GM18499 (cell line): Measurements from ENCODE around the gene ARMC7.
"Not testable (repeated sequence)": the region's sequence is repeated elsewhere in the genome, so short reads cannot be mapped to it uniquely, and the experiment has no call there.

Experiments used
- ATAC-seq: cut with Tn5 transposase; IDR thresholded peaks from one replicate; pipeline ENCODE4 v1.9.1; 2021; ENCODE audit warnings: moderate number of reproducible peaks; ENCODE audit not compliant: insufficient read depth, unreplicated experiment

The ARMC7 gene

DNA sequence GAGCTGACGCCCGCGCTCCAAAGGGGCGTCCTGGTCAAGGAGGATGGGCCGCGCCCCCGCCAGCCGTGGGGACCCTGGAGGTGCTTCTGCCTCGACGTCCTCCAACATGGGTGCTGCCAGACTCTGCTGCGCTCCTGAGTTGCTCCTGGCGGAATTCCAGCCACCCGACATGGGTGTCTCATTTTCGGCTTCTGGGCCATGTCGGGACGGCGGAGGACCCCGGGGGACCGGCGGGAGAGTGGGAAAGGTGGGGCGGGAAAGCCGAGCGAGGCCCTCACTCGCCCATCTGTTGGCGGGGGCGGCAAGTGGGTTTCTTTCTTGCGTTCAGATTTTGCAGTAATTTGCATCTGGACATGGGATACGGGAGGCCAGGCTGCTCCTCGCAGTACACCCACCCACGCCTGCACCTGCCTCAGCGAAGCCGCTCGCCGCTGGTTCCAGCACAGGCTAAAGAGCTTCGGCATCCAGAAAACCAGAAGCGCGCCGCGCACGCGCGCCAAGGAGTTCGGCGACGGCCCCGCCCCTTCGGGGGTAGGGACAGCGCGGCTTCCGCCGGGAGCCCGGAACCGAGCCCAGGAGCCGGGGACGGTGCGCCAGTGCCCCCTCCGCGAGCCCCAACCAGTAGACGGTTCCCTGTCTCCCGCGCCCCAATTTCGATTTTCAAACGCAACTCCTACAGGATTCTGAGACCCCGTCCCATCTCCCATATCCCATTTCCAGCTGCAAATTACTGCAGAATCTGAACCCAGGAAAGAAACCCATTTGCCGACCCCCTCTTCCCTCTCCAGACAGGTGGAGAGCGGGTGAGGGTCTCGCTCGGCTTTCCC, at the start of gene ARMC7:
ARMC7 (plus strand) TSS at position 563 of the 827 bp plus-strand sequence. CDS start 320 bp downstream, outside the sequence.
- ATAC-seq = no peak

DNA sequence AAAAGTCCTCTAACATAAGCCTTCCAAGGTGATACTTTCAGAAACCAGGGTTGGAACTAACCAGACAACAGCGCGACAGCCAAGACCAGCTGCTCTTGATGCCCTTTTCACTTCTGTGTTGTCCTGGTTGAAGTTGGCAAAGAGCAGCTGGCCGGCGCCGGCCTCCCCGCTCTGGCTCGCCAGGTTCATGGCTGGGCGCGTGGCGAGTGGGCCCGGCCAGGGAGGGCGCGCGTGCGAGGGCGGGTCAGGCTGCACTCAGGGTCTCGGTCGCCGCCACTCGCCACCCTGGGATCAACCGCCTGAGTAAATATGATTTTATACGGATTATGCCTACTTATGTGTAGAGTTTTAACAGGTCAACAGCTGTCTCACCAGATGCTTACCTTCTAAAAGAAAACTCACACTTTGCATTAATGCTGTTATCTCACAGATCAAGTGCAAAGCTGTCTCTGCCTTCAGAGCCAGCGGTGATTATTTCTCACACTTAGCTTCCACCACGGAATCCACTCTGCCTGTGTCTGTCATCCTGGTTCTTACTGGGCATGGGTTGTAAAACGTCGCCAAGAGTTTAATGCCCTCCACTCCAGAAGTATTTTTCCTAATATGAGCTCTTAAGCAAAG, 49.2 kb upstream of the ARMC7 start:
- no peak for ATAC-seq

GRCh38 chr17:75061055-75061438, 48.7 kb upstream of the ARMC7 start:
- no peak for ATAC-seq

DNA sequence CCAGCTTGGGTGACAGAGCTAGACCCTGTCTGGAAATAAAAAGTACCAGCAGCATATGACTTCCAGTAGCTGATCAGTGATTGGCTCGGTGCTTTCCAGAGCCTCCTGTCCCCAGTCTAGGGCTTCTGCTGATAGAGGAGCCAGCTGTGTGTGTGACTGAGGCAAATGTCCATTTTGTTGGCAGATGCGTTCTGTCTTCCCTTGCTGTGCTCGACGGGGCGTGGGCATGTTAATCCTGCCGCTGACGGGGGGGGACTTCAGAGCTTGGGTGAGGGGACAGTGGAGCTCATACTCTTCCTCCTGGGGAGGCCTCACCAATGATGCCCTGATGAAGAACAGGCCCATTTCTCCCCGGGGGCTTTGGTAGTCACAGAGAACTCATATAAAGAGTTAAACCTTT, 48.2 kb upstream of the ARMC7 start:
- ATAC-seq = no peak

DNA sequence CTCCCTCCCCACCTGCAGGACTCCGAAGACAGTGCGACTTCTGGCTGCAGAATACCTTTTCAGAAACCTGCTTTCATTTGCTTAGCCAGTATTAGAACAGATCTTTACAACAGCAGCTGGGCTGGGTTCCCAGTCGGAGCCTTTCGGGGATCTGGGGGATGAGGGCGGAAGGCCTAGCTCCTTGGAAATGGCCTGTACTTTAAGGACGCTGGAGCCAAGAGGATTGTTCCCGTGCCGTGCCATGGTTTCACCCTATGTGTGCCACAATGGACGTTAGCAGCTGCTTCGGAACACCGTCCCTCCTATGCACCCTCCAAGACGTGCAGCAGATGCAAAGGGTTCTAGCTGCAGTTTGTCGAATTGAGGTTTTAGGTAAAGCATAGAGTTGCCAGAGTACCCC, 46.6 kb upstream of the ARMC7 start:
- ATAC-seq = no peak

DNA sequence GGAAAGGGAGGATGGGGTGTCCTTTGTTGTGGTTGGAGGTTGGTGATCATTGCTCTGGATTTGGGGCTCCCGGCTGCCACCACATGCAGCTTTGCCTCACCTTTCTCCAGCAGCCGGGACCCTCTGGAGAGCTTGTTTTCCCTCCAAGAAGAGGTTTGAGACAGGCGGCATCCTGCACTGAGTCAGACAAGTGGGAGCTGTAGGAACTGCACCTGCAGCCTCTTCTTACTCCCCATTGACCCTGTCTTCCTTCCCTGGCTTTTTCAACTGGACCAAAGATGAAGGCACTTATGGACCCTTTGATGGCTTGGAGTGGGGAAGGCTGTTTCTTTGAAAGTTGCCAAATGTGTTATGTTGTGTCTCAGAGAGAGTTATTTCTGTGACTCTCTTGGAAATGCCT, 46.1 kb upstream of the ARMC7 start:
- no peak for ATAC-seq

DNA sequence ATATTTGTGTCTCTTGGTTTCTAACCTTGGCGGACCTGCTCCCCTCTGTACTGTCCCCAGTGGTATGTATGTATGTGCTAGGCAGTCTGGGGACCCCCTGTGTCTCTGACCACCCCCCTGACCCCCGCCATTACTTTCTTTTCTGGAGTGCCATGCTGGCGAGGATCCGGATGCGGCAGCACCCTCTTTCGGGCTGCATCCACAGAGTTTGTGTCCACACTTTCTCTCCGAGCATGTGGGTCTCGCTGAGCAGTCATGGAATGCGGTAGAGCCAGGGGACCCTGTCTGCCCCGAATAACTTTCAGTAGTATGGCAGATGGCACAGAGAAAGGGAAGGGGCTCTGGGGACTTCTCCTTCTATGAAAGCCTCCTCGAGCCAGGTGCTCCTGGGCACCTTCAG, 45.7 kb upstream of the ARMC7 start:
- ATAC-seq = no peak

- no peak for ATAC-seq
Observed at GRCh38 chr17:75064460-75064859, 45.3 kb upstream of the ARMC7 start.

GRCh38 chr17:75064867-75065561, 44.8 kb upstream of the ARMC7 start:
- no peak for ATAC-seq

GRCh38 chr17:75065562-75066151, 44.1 kb upstream of the ARMC7 start:
- ATAC-seq = no peak

GRCh38 chr17:75067856-75068255, 41.9 kb upstream of the ARMC7 start:
- no peak for ATAC-seq

- ATAC-seq = no peak
Observed at GRCh38 chr17:75068750-75069149, 41.0 kb upstream of the ARMC7 start.

DNA sequence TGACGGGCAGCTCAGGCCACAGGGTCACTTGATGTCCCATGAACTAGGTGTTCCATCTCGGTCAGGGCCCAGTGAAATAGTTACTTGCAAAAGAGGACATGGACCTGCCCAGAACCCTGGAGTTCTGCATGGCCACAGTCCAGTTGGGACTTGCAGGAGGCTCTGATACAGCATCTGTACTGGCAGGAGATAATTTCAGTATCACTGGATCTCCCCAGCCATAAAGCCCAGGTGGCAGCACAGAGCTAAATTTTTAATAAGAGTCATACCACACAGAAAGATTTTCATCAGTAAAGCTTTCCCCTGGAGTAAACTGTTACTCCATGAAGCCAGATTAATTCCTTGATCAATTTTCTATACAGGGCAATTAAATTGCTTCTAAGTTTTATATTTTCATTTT, 40.0 kb upstream of the ARMC7 start:
- no peak for ATAC-seq

DNA sequence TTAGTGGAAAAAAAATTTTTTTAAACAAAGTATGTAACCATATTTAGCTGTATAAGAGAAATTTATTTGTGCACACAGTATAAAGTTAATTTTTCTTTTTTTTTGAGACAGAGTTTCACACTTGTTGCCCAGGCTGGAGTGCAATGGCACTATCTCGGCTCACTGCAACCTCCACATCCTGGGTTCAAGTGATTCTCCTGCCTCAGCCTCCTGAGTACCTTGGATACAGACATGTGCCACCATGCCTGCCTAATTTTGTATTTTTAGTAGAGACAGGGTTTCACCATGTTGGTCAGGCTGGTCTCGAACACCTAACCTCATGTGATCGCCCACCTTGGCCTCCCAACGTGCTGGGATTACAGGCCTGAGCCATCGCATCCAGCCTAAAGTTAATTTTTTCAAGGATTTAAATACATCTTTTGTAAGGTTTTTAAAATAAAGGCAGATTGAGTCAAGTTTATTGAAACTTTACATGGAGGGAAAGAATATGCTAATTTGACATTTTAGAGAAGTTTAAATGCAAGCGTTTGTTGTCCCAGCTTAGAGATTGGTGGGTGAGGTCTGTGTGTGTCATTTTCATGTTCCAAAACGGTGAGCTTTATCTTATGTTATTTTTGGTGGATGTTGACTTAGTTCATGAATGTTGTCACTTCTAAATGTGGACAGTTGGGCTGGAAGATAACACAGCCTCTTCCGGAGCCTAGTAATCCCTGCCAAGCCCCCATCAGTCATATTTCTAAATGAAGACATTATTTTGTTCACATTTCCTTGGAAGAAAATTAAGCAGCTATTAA, 38.1 kb upstream of the ARMC7 start:
- ATAC-seq = not testable (repeated sequence)

- ATAC-seq = not testable (repeated sequence)
Observed at GRCh38 chr17:75072909-75073308, 36.9 kb upstream of the ARMC7 start.

GRCh38 chr17:75073618-75074047, 36.1 kb upstream of the ARMC7 start:
- no peak for ATAC-seq

DNA sequence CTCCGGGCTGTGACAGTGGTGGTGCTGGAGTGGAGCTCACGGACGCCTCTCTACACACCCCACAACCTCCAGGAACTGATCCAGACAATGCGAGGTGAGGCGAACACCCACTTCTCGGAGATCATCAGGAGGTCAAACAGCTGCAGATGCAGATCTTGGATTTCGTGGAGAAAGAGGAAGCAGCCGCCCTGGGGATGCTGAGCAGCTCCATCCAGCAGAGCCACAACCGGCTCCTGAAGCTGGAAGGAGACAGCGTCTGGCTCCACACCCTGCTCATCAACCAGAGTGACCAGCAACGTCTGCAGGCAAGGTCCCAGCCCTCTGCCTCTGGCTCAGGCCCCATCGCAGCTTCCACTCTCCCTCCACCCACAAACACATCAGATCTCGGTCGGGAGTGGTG, 35.2 kb upstream of the ARMC7 start:
- no peak for ATAC-seq

- no peak for ATAC-seq
Observed at GRCh38 chr17:75075597-75076336, 34.0 kb upstream of the ARMC7 start.

- no peak for ATAC-seq
Observed at GRCh38 chr17:75077072-75077495, 32.7 kb upstream of the ARMC7 start.
